ENCODE measurements around the gene C5AR1.
"Not testable (repeated sequence)": the region's sequence is repeated elsewhere in the genome, so short reads cannot be mapped to it uniquely, and the experiment has no call there.

The C5AR1 gene

DNA sequence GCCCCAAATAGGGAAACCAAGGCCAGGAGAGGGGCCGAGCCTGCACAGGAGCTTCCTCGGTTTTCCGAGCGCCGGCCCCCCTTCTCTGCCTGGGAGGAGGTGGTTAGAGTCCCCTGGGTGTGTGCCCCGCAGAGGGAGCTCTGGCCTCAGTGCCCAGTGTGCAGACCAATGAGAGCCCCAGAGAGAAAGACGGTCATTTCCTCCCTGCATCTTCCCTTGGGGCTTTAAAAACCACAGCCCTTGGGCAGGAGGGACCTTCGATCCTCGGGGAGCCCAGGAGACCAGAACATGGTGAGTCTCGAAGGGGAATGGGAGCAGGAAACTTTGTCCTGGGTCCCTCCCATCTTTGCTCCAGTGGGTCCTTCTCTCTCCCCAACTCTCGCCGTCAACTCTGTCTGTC lies at the start of gene C5AR1:
Gene C5AR1, plus strand, starts transcription at position 254 of the 400 bp plus-strand sequence. Its CDS starts 35 bp downstream, at position 289.
- DNase-seq = no peak

GRCh38 chr19:47260476-47260875 lies 49.2 kb upstream of the C5AR1 start:
- DNase-seq = no peak

- DNase-seq = not testable (repeated sequence)
These were observed 47.5 kb upstream of the C5AR1 start for GRCh38 chr19:47261946-47262793.

GRCh38 chr19:47264629-47265028 lies 45.0 kb upstream of the C5AR1 start:
- no peak for DNase-seq

DNA sequence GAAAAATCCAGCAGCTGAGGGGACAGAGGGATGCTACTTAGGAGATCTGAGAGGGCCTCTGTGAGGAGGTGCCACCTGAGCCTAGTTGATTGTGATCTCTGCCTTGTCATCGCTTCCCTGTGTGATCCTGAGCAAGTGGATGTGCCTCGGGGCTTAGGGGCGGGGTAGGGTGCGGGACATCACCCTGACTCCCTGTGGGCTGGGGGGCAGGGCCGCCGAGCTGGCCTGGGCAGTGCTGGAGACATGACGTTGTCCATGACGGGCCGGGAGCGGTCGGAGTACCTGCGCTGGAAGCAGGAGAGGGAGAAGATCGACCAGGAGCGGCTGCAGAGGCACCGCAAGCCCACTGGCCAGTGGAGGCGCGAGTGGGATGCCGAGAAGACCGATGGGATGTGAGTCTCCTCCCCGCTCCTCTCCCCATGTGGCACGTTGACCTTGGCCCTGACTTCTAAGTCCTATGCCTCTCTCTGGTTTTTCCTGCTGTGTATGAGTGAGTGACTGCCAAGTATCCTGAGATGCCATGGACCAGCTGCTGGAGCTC lies 43.2 kb upstream of the C5AR1 start:
- DNase-seq = no peak

GRCh38 chr19:47267350-47267759 lies 42.3 kb upstream of the C5AR1 start:
- no peak for DNase-seq

- no peak for DNase-seq
These were observed 41.6 kb upstream of the C5AR1 start for GRCh38 chr19:47268028-47268427.

DNA sequence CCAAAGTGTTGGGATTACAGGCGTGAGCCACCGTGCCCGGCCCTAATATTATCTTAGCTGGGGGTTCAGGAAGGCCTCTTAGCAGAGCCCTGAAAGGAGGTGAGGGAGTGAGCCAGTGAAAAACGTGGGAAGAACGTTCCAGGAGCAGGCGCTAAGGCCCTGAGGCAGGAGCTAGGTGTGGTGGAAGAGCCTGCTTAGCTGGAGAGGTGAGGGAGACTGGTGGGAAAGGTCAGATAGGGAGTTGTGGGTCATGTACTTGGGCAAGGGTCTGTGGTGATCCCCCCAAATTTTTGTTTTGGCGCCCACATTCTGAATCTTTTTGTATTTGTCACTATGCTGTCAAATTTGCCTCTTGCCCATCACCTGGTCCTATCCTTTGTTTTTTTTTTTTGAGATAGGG lies 40.1 kb upstream of the C5AR1 start:
- DNase-seq = no peak

DNA sequence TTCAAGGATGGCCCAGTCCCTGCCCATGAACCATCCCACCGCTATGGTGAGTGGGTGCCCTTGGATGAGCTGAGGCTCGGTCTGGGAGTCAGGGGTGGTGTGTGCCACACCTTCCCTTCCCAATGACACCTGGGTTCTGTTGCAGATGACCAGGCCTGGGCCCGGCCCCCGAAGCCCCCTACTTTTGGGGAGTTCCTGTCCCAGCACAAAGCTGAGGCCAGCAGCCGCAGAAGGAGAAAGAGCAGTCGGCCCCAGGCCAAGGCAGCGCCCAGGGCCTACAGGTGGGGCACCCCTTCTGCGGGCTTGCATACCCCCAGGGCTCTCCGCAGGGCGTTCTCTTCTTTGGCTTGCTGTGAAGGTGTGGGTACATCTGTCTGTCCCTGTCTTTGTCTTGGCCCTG lies 39.3 kb upstream of the C5AR1 start:
- no peak for DNase-seq

DNA sequence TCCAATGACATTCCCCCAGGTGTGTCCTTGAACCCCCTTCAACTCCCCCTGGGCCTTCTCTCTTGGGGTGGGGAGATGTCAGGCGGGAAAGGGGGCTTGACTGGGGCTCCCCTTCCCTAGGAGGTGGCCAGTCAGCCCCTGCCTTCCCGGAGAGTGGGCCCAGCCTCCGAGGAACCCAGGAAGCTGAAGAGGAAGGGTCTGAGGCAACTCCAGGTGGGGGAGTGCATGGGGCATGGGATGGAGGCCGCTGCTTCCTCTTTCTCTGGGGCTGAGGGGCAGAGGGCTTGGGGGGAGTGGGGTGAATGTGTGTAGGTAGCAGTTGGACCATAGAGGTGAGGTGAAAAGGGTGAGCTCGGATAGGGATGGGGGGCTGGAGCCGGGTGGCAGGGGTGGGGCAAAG lies 37.7 kb upstream of the C5AR1 start:
- DNase-seq = no peak

DNA sequence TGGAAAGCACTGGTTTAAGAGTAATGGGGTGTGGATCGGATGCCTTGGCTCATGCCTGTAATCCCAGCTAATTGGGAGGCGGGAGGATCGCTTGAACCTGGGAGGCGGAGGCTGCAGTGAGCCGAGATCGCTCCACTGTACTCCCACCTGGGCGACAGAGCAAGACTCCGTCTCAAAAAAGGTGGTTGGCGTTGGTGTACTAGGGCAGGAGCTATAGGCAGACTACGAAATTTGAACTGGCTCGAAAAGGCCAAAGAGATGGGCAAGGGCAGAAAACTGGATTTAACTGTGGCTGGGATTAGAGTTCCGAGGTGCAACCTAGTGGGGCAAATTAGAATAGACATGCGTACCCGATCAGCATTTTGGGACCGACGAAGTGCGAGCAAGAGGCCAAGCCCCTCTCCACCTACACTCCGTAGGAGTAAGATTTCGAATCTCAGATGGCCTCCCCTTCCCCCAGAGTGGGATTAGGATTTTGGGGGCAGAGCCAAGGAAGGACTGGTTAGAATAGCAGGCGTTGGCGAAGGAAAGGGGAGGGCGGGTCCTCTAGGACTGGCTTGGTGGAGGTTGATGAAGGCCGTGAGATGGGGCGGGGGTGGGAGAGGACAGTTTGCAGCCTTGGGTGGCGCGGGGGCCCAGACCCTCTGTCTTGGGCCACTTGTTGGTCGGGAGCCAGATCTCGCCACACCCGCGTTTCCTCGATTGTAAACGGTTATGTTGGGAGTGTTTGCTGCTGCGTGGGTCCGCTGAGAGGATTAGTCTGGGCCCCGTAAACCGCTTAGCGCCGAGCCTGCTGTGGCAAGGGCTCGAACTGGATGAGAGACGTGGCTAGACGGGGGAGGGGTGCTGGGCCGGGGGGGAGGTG lies 37.0 kb upstream of the C5AR1 start:
- DNase-seq = no peak

DNA sequence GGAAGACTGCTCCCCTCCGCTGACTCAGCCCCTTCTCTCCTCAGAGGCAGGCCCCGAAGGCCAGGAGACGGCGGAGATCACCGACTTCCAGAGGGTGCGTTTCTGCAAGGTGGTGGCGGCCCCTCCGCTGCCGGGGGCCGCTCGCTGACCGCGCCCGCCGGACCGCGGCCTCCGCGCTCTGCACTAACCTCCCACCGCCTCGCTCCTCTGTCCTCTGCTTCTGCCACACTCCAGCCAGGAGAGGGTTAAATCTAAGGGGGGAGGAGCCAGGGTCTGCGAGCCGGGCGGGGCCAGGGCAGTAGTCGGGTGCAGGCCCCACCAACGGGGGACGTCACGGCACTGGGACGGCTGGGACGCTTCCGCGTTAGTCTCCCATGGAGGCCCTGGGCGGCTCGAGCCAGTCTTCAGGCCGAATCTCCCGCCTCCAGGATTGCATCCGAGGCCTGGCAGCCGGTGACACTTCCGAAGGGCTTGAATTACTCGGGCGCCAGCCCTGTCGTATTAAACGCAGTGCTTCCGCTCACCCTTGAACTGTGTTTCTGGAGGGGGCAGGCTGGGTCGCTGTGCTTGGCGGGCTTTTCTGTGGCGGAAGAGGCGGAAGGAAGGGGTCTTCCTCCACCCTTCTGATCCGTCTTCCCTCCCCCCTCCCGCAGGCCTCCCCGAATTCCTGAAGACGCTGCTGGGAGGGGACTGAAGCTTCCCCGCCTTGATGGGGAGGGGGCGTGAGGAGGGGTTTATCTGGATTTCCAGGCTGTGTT lies 36.2 kb upstream of the C5AR1 start:
- DNase-seq = no peak

DNA sequence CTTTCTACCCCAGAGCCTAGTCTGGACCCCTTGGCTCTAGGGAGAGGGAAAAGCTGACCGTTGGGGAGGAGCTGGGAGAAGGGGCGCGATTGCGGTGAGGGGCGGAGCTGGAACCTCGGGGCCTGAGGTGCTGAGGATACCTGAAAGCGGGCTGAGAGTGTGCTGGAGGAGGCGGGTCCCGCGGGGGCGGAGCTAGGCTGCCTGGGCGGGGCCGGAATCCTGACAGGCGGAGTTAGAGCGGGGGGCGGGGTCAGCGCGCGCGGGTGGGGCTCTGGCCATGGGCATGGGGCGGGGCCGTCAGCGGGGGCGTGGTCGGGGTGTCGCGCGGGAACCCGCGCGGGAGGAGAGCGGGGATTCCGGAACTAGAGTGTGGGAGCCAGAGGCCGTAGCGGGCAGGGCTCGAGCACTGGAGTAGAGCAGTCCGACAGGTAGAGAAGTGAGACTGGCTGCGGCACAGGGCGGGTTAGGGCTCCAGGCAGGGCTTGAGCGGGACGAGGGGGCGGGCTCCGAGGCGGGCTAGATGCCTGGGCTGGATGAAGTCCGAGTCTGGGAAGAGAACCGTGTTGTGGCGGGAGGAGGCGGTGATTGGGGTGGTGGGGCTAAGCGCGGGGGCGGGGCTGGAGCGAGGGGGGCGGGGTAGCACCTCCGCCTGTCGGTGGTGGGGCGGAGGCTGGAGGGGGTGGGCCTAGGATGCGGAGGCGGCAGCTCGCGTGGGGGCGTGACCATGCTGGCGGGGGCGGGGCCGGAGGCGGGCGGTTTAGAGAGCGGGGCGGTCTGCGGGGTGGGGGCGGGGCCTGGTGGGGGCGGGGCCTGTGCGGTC lies 35.4 kb upstream of the C5AR1 start, which contains the start of gene INAFM1:
Gene INAFM1, plus strand, starts transcription at position 815 of the 820 bp plus-strand sequence. CDS start 35 bp downstream, outside the sequence.
- DNase-seq = peak; percentile 49

GRCh38 chr19:47274891-47275761 lies 34.5 kb upstream of the C5AR1 start:
- no peak for DNase-seq

GRCh38 chr19:47275791-47276461 lies 33.7 kb upstream of the C5AR1 start:
- DNase-seq = no peak

DNA sequence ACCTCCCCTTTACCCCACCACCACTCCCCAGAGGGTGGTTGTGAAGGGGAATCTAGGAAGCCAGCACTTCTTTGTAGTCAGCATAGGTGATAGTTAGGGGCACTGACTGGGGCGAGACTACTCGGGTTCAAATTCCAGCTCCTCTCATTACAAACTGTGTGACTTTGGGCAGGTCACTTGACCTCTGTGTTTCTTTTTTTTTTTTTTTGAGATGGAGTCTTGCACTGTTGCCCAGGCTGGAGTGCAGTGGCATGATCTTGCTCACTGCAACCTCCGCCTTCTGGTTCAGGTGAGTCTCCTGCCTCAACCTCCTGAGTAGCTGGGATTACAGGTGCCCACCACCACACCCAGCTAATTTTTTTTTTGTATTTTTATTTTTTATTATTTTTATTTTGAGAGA lies 33.1 kb upstream of the C5AR1 start:
- DNase-seq = not testable (repeated sequence)

- DNase-seq = no peak
These were observed 29.4 kb upstream of the C5AR1 start for GRCh38 chr19:47280183-47280797.

DNA sequence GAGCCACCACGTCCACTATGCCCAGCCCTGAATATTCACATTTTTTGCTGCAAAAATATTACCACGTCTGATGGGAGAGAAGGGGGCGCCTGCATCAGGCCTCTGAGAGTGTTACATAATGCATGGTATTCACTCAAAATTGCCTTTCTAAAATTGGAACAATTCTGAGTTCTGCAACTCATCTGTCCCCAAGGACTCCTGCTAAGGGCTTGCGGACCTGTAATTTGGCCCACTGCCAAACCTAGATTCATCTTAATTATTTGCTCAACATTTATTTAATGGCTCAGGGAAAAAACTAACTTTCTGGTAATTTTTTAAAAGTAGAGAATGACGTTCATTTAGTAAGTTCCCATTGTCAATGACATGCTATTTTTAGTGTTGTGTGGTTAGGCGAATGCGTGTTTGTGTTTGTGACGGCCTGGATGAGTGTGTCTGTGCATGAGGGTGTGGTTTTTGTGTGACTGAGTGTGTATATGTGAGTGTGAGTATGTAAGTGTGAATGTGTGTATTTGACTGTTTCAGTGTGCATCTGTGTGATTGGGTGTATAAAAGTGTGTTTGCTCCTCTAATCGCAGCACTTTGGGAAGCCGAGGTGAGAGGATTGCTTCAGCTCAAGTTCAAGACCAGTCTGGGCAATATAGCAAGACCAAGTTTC lies 26.1 kb upstream of the C5AR1 start:
- DNase-seq = no peak

DNA sequence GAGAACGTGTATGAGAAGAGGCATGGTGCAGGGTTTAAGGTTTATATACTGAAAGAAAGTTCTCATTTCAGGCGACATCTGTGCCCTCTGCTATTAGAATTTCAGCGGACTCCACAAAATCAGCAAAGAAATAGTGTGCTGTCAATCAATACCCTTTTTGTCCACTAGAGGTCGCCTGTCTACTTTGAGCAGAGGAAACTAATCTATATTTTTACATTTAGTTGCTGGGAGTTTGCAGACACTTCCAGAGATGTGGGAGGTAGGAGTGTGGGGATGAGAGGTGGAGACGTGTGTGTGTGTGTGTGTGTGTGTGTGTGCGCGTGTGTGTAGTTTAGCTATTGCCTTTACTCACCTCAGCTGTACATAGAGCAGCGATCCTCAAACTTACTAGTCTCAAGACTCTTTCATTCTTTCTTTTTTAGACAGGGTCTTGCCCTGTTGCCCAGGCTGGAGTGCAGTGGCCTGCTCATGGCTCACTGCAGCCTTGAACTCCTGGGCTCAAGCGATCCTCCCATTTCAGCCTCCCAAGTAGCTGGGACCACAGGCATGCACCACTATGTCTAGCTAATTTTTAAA lies 25.2 kb upstream of the C5AR1 start:
- no peak for DNase-seq
